ENCODE results near the gene CNTNAP2. TPM values are rescaled to one million over a fixed set of nuclear protein-coding genes. Genes with fewer than 3 reads are reported as not detected.

Gene CNTNAP2
- total and polyA plus RNA-seq, 12 donors: 0.07 to 0.77 (median 0.24) TPM

GRCh38 chr7:147903536-147904218, 1787.1 kb downstream of the CNTNAP2 start:
- Histone ChIP-seq H3K4me1 (no peaks in the 10 kb centered on the region), H3K27me3 (no peaks in the 10 kb centered on the region), H3K9me3 (peaks cover 0 to 4% (median 0%) of the 10 kb centered on the region in 11 donors), H3K27ac (no peak overlapping the region), H3K4me3 (no peak overlapping the region), H3K36me3 (no peaks in the 10 kb centered on the region)
- WGBS, 2 donors: 85 to 86% methylated on average over 13 of the region's 13 CpGs
- DNase-seq: no peak
- TF ChIP-seq, protein P1, sequence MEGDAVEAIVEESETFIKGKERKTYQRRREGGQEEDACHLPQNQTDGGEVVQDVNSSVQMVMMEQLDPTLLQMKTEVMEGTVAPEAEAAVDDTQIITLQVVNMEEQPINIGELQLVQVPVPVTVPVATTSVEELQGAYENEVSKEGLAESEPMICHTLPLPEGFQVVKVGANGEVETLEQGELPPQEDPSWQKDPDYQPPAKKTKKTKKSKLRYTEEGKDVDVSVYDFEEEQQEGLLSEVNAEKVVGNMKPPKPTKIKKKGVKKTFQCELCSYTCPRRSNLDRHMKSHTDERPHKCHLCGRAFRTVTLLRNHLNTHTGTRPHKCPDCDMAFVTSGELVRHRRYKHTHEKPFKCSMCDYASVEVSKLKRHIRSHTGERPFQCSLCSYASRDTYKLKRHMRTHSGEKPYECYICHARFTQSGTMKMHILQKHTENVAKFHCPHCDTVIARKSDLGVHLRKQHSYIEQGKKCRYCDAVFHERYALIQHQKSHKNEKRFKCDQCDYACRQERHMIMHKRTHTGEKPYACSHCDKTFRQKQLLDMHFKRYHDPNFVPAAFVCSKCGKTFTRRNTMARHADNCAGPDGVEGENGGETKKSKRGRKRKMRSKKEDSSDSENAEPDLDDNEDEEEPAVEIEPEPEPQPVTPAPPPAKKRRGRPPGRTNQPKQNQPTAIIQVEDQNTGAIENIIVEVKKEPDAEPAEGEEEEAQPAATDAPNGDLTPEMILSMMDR (IDR thresholded peaks at IDR 0.05): no peak
- intact Hi-C loops (cut with DNase I): no loop called here
- no peak for ATAC-seq

DNA sequence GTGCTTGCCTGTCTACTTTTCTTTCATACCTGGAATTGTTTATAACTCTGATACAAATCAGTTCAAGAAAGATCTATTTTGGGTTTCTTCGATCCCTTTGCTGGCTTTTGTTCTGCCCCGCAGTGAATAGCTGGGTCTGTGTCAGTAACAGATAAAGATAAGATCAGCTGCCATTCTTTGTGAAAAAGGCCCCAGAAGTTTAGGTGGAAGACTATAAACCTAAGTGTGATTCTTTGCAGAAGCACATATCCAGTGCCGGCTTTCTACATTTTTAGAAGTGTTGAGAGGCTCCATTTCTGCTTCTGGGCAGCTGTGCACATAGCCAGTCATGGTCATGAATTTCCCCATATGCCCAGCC, 1787.6 kb downstream of the CNTNAP2 start:
- intact Hi-C loops (cut with DNase I): no loop called here
- ATAC-seq (no peak), DNase-seq (no peak)
- Histone ChIP-seq H3K27me3 (no peaks in the 10 kb centered on the region), H3K4me1 (no peaks in the 10 kb centered on the region), H3K9me3 (peaks cover 0 to 4% (median 0%) of the 10 kb centered on the region in 11 donors), H3K36me3 (no peaks in the 10 kb centered on the region), H3K4me3 (no peak overlapping the region), H3K27ac (no peak overlapping the region)
- TF ChIP-seq, protein P1 (IDR thresholded peaks at IDR 0.05): no peak
- 19 to 38% methylated on average over 3 of the region's 3 CpGs for WGBS, 2 donors

DNA sequence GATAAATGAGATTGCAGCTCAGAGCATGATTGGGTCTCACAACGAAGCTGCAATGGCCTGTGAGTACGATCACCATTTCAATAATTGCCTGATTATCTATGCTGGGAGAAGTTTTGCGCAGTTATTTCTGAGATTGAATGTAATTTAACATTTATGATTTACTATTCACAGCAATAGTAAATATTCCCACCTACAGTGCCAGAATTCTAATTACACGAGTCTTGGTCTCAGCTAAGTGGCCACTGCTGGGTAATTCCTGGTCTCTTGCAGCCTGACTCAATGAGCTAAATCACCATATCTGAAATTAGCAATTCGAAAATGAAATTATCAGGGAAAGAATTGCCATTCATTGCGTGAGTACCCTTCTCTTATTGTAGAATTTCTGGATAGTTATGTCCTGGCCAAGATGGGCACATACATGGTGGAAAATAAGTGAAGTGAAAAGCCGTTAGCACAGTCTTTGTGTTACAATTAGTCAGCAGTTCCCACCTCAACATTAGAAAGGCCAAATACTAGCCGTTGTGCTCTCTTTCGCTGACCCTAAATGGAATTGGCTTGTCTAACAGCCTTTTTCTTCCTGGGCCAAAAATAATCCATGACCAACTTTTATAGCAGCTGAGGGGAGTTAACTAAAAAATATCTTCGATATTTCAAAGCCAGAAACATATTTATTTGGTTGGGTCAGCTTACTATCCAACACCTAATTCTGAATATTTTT, 1793.0 kb downstream of the CNTNAP2 start:
- DNase-seq: no peak
- no peak for ATAC-seq
- Histone ChIP-seq H3K27ac (no peak overlapping the region), H3K36me3 (no peaks in the 10 kb centered on the region), H3K4me3 (no peak overlapping the region), H3K4me1 (peaks cover 0 to 20% (median 0%) of the 10 kb centered on the region in 9 donors), H3K9me3 (no peaks in the 10 kb centered on the region), H3K27me3 (no peaks in the 10 kb centered on the region)
- intact Hi-C loops (cut with DNase I): no loop called here
- WGBS, 2 donors: 76 to 81% methylated on average over 10 of the region's 10 CpGs
- TF ChIP-seq, protein P1 (IDR thresholded peaks at IDR 0.05): no peak

DNA sequence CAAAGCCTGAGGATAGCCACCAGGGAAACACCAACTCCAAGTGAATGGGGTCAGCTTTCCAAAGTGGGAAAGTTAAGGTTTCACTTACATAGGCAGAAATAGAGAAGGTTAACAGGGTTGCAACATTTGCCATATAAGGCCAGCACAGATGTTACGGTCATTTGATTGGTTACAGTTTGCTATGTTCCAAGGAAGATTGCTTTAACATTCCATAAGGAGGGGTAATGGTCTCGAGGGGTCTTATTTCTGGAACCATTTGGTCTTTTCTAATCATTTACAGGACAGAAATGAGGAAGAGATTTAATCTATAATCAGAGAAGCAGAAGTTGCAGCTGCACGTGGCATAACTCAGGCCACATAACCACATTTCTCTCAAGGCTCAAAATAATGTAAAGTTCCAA, 1794.6 kb downstream of the CNTNAP2 start:
- ATAC-seq: peak in 2 of 8 donors; percentile 17 to 33
- intact Hi-C loops (cut with DNase I): no loop called here
- WGBS, 2 donors: 31 to 34% methylated on average over 3 of the region's 3 CpGs

More for the DNA sequence above, 1794.6 kb downstream of the CNTNAP2 start:
- H3K4me1 ChIP-seq: peaks cover 0 to 20% (median 0%) of the 10 kb centered on the region in 9 donors
- TF ChIP-seq, protein P1 (IDR thresholded peaks at IDR 0.05): no peak
- H3K36me3 ChIP-seq: no peaks in the 10 kb centered on the region
- H3K27me3 ChIP-seq: no peaks in the 10 kb centered on the region
- H3K27ac ChIP-seq: peak overlapping the region in 1 of 10 donors; percentile 48
- H3K4me3 ChIP-seq: no peak overlapping the region
- no peaks in the 10 kb centered on the region for H3K9me3 ChIP-seq
- no peak for DNase-seq

All from heart right ventricle (tissue), 16 donors.